Fibroblast of lung (primary cell): Measurements from ENCODE around the gene AQP2. TPM values are rescaled to one million over a fixed set of nuclear protein-coding genes. Genes with fewer than 3 reads are reported as not detected.

Experiments
- DNase-seq, 2 donors: peaks; one replicate each; pipeline versions ENCODE4 v3.0.0 to v3.0.0-alpha.2; 2010; ENCODE audit warnings: low read depth in 2 of 2
- H2AFZ ChIP-seq: 2 replicates; pipeline ENCODE4 v1.5.1; 2012; ENCODE audit warnings: low read length, control low read depth, inconsistent platforms
- H3K27ac ChIP-seq: 2 replicates; pipeline ENCODE4 v1.5.1; 2011; ENCODE audit warnings: low read length, control low read depth; ENCODE audit not compliant: insufficient read depth
- H3K27me3 ChIP-seq: 2 replicates; pipeline ENCODE4 v1.5.1; 2011; ENCODE audit warnings: mild to moderate bottlenecking, low read length; ENCODE audit not compliant: control insufficient read depth, insufficient read depth
- H3K36me3 ChIP-seq: 2 replicates; pipeline ENCODE4 v1.5.1; 2011; ENCODE audit warnings: low read length; ENCODE audit not compliant: control insufficient read depth, insufficient read depth
- H3K4me1 ChIP-seq: 2 replicates; pipeline ENCODE4 v1.5.1; 2011; ENCODE audit warnings: low read length; ENCODE audit not compliant: control insufficient read depth, insufficient read depth; ENCODE audit errors: extremely low read depth
- H3K4me2 ChIP-seq: 2 replicates; pipeline ENCODE4 v1.5.1; 2011; ENCODE audit warnings: low read length, control low read depth; ENCODE audit not compliant: insufficient read depth; ENCODE audit errors: extremely low read depth
- H3K4me3 ChIP-seq, 4 experiments: fragments of 200-600 bp in 1 of 4; sonication (generic) in 1 of 4; replicated peaks in 1 of 4; 2 replicates each; pipeline ENCODE4 v1.5.1; 2011 to 2016; ENCODE audit warnings: low read length in 4 of 4, low read depth in 3 of 4, mild to moderate bottlenecking in 3 of 4, control low read depth in 2 of 4, inconsistent platforms in 1 of 4, mixed read lengths in 1 of 4; ENCODE audit not compliant: insufficient read depth in 1 of 4; ENCODE audit errors: control extremely low read depth in 1 of 4
- H3K79me2 ChIP-seq: 2 replicates; pipeline ENCODE4 v1.5.1; 2012; ENCODE audit warnings: mild to moderate bottlenecking, low read length, inconsistent platforms; ENCODE audit not compliant: control insufficient read depth, insufficient read depth
- H3K9ac ChIP-seq: 2 replicates; pipeline ENCODE4 v1.5.1; 2011; ENCODE audit warnings: mild to moderate bottlenecking, low read length, control low read depth; ENCODE audit not compliant: insufficient read depth
- H3K9me3 ChIP-seq: 2 replicates; pipeline ENCODE4 v1.5.1; 2012; ENCODE audit warnings: low read depth, low read length; ENCODE audit not compliant: control insufficient read depth, insufficient read depth
- H4K20me1 ChIP-seq: 2 replicates; pipeline ENCODE4 v1.5.1; 2011; ENCODE audit warnings: low read length; ENCODE audit not compliant: control insufficient read depth, insufficient read depth; ENCODE audit errors: extremely low read depth
- CTCF ChIP-seq, 2 donors: IDR thresholded peaks in 1 of 2; conservative IDR thresholded peaks in 1 of 2; 1 replicate in 1 of 2; 2 replicates in 1 of 2; pipeline ENCODE4 v1.5.1; 2011 to 2012; ENCODE audit warnings: low read length in 2 of 2, control low read depth in 1 of 2, inconsistent platforms in 1 of 2, low read depth in 1 of 2, mild to moderate bottlenecking in 1 of 2
- EZH2 ChIP-seq: IDR thresholded peaks from 2 replicates; pipeline ENCODE4 v1.5.1; 2012; ENCODE audit warnings: low read length, control low read depth, mild to moderate bottlenecking; ENCODE audit errors: missing control alignments
- polyA plus RNA-seq, 2 donors: library from polyadenylated mRNA; depleted of rRNA in 1 of 2; stranded (reverse) in 1 of 2; unstranded in 1 of 2; fragments of >200 nt; gene quantifications; 2 replicates each; pipeline ENCODE4 v1.2.1, GENCODE V29; 2011 to 2012; ENCODE audit warnings: missing spikeins in 1 of 2
- total RNA-seq: library from RNA; depleted of rRNA; stranded (reverse); fragments of >200 nt; gene quantifications from 2 replicates; pipeline ENCODE4 v1.2.1, GENCODE V29; 2014

The AQP2 gene
- total and polyA plus RNA-seq, 2 donors (not counting 1 experiment from before 2014, with no cell fraction given) = not detected

GRCh38 chr12:49917166-49917787 lies 33.3 kb upstream of the AQP2 start:
- no peak for TF ChIP-seq EZH2
- no peak for TF ChIP-seq CTCF (conservative IDR thresholded peaks at IDR 0.05 in 1 of 2, IDR thresholded peaks at IDR 0.05 in 1 of 2; ENCODE audit: low read depth in 1 of 2, low read length in 2 of 2)
- no peaks in the 10 kb centered on the region for H4K20me1 ChIP-seq
- no peak overlapping the region for H2AFZ ChIP-seq
- no peak for DNase-seq
- no peak overlapping the region for H3K4me2 ChIP-seq
- no peaks in the 10 kb centered on the region for H3K36me3 ChIP-seq
- no peak overlapping the region for H3K27ac ChIP-seq
- no peaks in the 10 kb centered on the region for H3K79me2 ChIP-seq
- peaks cover 3% of the 10 kb centered on the region for H3K27me3 ChIP-seq
- H3K4me3 ChIP-seq = no peak overlapping the region
- no peak overlapping the region for H3K9ac ChIP-seq
- H3K4me1 ChIP-seq = no peaks in the 10 kb centered on the region
- no peaks in the 10 kb centered on the region for H3K9me3 ChIP-seq

- TF ChIP-seq CTCF (conservative IDR thresholded peaks at IDR 0.05 in 1 of 2, IDR thresholded peaks at IDR 0.05 in 1 of 2; ENCODE audit: low read depth in 1 of 2, low read length in 2 of 2) = no peak
- no peak for TF ChIP-seq EZH2
- no peak overlapping the region for H2AFZ ChIP-seq
- no peak overlapping the region for H3K4me3 ChIP-seq
- DNase-seq = no peak
- no peaks in the 10 kb centered on the region for H3K36me3 ChIP-seq
- no peaks in the 10 kb centered on the region for H3K9me3 ChIP-seq
- no peak overlapping the region for H3K27ac ChIP-seq
- no peak overlapping the region for H3K9ac ChIP-seq
- no peaks in the 10 kb centered on the region for H3K4me1 ChIP-seq
- H3K79me2 ChIP-seq = no peaks in the 10 kb centered on the region
- no peaks in the 10 kb centered on the region for H4K20me1 ChIP-seq
- H3K27me3 ChIP-seq = peaks cover 3% of the 10 kb centered on the region
- no peak overlapping the region for H3K4me2 ChIP-seq
Observed at GRCh38 chr12:49917788-49918173, 32.8 kb upstream of the AQP2 start.

- TF ChIP-seq EZH2 (no peak), CTCF (conservative IDR thresholded peaks at IDR 0.05 in 1 of 2, IDR thresholded peaks at IDR 0.05 in 1 of 2; ENCODE audit: low read depth in 1 of 2, low read length in 2 of 2) (no peak)
- Histone ChIP-seq H3K9ac (no peak overlapping the region), H3K4me2 (peak overlapping the region; percentile 3), H3K36me3 (no peaks in the 10 kb centered on the region), H3K4me1 (no peaks in the 10 kb centered on the region), H3K79me2 (no peaks in the 10 kb centered on the region), H3K27ac (no peak overlapping the region), H3K4me3 (no peak overlapping the region), H3K27me3 (no peaks in the 10 kb centered on the region), H3K9me3 (no peaks in the 10 kb centered on the region), H4K20me1 (no peaks in the 10 kb centered on the region), H2AFZ (no peak overlapping the region)
- DNase-seq = peak in 1 of 2 donors; percentile 49
Observed at GRCh38 chr12:49920241-49920914, 30.2 kb upstream of the AQP2 start.
